ENCODE results near the gene ADA. TPM values are rescaled to one million over a fixed set of nuclear protein-coding genes. Genes with fewer than 3 reads are reported as not detected.

Gene ADA
- total RNA-seq, 1 experiment from 2014 or later: 102 TPM

DNA sequence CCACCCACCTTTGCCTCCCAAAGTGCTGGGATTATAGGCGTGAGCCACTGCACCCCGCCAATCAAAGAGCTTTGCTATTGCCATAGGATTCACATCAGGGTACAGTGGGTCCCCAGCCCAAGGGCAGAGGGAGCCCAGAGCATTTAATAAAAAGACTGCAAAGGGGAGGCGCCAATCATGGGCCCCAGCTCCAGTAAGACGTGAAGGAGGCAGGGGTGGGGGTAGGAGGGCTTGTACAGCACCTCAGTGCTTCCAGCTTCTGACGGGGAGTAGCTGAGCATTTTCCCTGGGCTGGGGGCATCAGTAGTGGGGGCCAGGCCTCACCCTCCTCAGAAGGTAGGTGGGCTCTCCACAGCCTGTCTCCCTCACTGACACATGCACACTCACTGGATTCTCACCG lies 1.5 kb downstream of the ADA start:
- in situ Hi-C loops (cut with HindIII; ENCODE audit: low pct_unique_long_range_greater_than_20kb, low sequenced_read_pairs): no loop called here
- DNase-seq (ENCODE audit: low read depth): no peak

DNA sequence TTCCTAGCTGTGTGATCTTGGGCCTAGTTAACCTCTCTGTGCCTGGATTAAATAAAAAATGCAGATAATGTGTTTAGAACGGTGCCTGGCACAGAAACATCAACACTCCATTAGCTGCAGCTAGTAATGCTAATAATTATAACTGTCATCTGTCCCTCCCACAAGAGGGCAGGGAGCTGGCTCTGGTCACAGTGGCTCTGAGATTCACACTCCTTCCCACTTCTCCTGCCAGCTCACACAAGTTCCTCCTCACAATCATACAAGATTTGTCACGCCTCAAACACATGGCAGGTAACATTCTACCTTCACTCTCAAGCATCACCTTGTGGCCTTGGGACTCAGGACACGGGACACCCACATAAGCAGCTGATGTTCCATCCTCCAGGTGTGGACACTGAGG lies 2.4 kb downstream of the ADA start:
- in situ Hi-C loops (cut with HindIII; ENCODE audit: low pct_unique_long_range_greater_than_20kb, low sequenced_read_pairs): no loop called here
- no peak for DNase-seq (ENCODE audit: low read depth)

DNA sequence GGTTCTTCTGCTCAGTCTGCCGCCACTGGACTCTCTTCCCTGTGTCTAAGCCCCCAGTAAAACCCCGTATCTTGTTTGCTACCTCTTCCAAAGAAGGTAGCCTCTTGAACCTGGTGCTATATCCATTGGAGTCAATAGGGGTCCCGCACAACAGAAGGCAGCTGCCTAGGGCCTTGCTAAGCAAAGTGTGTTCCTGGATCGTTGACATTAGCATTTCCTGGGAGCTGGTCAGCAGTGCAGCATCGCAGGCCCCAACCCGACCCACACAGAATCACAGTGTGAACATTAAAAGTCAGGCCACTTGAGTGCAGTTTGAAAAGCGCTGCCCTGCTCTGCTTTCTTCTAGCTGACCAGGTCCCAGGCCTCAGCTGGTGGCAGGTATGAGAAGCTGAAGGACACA lies 2.9 kb downstream of the ADA start:
- no peak for DNase-seq (ENCODE audit: low read depth)
- in situ Hi-C loops (cut with HindIII; ENCODE audit: low pct_unique_long_range_greater_than_20kb, low sequenced_read_pairs): no loop called here

DNA sequence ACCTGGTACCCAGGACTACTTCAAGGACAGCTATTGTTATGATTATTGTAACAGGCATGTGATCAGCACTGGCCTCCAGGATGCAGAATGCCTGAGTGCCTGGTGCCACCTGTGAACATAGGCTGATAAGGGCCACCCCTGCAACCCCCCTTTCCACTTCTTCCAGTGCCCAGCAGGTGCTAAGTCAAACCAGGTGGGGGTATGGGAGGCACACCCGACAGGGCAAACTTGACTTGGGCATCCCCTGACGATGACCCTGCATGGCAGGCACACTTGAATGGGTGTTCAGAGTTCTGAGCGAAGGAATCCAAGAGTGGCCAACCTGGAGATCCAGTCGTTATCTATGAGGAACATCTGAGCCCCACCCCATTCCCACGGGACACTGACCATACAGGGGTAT lies 3.4 kb downstream of the ADA start:
- no peak for DNase-seq (ENCODE audit: low read depth)
- in situ Hi-C loops (cut with HindIII; ENCODE audit: low pct_unique_long_range_greater_than_20kb, low sequenced_read_pairs): no loop called here

DNA sequence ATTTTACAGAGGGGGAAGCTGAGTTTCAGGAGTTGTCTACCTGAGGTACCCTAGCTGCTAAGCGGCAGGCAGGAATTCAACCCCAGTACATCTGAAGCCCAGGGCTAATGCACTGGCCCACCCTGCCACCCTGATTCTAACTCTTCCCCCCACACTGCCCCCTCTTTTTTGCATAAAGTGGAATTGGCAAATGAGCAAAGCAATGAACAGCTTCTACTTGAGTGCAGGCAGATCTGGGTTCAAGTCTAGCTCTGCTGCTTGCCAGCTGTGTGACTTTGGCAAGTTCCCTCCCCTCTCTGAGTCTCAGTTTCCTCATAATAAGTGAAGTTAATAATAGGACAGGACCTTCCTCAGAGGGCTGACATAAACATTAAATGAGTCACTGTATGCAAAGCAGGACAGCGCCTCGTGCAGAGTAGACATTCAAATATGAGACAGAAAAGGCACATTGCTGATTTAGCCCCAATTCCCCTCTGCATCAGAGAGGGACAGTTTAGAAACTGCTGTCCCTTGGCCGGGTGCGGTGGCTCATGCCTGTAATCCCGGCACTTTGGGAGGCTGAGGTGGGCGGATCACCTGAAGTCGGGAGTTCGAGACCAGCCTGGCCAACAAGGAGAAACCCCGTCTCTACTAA lies 4.7 kb downstream of the ADA start:
- in situ Hi-C loops (cut with HindIII; ENCODE audit: low pct_unique_long_range_greater_than_20kb, low sequenced_read_pairs): no loop called here
- DNase-seq (ENCODE audit: low read depth): peak; percentile 47

DNA sequence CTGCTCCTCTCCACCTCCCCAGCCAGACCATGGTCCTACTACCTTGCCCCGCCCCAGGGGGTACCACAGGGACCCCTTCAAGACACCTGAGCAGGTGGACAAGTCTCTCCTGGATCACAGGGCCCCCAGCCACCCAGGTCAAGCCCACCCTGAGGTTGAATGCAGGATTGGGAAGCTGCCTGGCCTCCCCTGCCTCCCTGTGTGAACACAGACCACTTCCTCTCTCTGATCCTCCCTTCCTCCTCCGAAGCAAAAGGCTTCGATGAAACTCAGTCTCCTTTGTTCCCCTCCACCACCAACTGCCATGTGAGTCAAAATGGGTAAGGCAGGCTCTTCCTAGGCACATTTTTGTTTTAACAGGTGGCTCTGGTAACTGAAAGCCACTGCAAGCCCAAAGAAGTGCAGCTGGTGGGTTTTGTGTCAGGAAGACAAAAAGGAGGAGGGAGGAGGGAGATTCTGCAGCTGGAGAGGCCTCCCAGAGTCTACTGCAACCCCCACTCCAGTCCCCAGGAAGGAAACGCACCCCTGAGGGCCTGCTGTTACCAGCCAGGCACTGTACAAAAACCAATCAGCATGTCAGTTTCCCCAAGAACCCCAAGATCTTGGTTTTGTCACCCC lies 5.4 kb downstream of the ADA start:
- in situ Hi-C loops (cut with HindIII; ENCODE audit: low pct_unique_long_range_greater_than_20kb, low sequenced_read_pairs): no loop called here

DNA sequence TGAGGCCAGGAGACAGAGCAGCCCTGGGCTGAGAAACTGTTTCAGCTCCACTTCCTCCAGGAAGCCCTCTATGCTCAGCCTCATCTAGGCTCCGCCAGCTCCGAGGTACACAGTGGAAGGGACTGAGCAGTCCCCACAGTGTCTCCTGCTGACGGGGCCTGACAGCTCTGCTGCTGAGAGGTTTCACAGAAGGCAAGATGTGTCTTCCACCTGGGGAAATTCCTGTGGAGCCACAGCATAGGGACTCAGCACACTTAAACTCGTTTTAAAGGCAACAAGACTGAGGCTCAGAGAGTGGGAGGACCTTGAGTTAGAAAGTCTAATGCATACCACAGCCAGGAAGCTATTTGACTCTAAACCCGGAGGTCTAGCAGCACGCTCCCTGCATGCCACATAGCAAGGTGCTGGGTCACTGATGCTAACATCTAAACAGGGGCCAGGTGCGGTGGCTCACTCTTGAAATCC lies 6.8 kb downstream of the ADA start:
- in situ Hi-C loops (cut with HindIII; ENCODE audit: low pct_unique_long_range_greater_than_20kb, low sequenced_read_pairs): no loop called here
- DNase-seq (ENCODE audit: low read depth): no peak

More for the DNA sequence above, 5.4 kb downstream of the ADA start:
- DNase-seq (ENCODE audit: low read depth): no peak

DNA sequence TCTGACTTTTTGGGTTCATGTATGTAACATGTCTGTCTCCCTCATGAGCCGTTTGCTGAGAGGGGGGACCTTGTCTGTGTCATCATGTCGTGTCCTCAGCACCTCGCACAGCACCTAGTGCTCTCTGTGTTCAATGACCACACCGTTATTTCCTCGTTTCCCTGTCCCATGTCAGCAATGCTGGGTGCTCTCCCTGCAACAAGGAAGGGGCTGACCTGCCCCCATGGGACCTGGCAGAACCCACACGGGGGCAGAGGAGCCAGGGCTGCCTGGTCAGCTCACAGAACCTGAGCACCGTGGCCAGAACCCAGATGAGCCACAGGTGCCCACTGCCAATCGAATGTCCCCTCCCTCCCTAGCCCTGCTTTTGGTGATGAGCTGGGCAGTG lies 7.3 kb downstream of the ADA start:
- DNase-seq (ENCODE audit: low read depth): no peak
- in situ Hi-C loops (cut with HindIII; ENCODE audit: low pct_unique_long_range_greater_than_20kb, low sequenced_read_pairs): no loop called here

DNA sequence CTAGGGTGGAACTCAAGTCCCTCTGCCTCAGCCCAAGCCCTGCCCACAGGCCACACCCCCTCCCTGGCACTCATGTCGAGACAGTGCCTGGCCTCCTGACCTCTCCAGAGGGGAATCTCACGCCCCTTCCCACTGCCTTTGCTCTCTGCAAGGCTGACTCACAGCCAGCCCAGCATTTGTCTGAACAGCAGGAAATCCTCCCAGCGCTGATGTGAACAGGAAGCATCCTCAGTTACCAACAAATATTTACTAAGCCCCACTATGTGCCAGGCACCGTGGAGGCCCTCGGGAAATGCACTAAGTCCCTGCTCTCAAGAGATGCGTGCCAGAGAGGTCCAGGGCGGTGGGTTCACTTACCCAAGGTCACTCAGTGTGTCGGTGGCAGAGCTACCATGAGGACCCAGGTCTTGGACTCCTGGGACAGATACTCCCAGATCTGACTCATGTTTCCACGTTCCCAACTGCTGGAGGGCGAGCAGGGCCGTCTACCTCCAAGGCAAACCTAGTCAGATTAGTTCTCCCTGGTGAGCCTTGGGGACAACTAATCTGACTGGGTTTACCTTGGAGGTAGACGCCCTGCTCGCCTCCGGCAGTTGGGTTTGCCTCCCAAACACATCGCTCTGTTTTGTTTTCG lies 7.8 kb downstream of the ADA start:
- DNase-seq (ENCODE audit: low read depth): peak; percentile 82
- in situ Hi-C loops (cut with HindIII; ENCODE audit: low pct_unique_long_range_greater_than_20kb, low sequenced_read_pairs): no loop called here

DNA sequence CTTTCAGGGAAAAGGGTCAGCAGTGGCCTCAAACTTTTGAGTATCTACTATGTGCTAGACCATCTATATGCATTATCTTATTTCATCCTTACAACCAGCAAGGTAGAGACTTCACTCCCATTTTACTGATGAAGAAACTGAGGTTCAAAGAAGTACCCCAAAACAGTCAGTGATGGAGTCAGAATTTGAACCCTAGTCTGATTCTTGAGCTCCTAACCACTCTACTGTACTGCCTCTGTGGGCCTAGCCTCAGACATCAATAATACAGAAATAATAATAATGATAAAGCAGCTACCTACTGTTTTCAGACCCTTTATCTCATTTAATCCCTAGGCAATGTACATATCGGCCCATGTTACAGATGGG lies 8.4 kb downstream of the ADA start:
- DNase-seq (ENCODE audit: low read depth): no peak
- in situ Hi-C loops (cut with HindIII; ENCODE audit: low pct_unique_long_range_greater_than_20kb, low sequenced_read_pairs): no loop called here

DNA sequence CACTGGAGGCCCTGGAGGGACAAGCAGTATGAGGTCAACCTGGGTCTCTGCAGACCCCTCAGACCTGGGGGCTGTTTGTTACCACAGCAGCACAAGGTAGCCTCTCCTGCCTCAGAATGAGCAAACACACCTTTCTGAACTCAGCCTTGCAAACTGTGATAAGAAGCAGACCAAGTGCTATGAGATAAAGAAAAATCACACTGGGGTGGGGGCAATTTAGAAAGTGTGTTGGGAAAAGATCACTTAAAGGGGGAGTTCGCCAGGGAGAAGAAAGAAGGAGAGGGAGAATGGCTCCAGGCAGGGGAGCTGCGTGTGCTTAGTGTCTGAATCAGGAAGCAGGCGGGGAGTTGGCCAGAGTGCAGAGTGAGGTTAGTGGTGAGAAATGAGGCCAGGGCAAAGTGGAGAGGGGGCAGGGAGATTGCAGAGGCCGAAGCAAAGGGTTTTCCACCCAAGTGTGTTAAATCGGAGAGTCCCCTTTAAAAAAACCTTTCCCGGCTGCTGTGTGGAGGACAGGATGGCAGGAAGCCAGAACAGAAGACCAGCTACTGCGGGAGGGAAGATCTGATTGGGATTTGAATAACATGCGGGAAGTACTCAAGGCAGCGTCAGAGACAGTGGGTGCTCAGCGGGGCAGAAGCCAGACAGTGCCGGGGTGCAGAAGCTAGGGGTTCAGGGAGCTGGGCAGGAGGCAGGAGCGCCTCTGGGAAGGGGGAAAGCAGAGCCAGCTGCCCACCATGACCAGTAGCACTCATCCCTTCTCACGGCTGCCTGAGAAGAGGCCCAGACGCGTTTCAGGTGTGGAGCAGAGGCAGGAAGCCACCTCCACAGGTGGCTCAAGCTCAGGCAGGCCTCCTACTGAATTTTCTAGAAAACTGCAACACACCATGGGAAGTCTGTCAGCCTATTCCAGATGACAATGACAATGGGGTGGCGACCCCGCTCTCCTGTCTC lies 9.0 kb downstream of the ADA start:
- peak; percentile 96 for DNase-seq (ENCODE audit: low read depth)
- in situ Hi-C loops (cut with HindIII; ENCODE audit: low pct_unique_long_range_greater_than_20kb, low sequenced_read_pairs): no loop called here

DNA sequence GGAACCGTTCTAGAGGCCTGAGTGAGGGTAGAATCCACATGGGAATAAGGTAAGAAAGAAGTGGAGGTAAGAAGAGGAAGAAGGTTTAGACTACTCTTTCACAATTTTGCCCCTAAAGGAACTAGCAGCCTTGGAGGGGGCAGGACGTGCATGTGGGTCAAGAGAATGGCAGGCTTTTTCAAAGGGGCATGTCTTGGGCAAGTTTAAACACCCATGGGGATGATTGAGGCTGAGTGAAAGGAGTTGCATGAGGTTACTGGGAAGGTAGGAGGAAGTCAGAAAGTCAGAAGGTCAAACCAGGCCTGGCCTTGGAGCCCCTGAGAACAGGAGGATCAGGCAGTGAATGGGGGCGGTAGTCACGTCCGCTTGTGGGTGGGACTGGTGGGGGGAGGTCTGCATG lies 10.2 kb downstream of the ADA start:
- in situ Hi-C loops (cut with HindIII; ENCODE audit: low pct_unique_long_range_greater_than_20kb, low sequenced_read_pairs): no loop called here
- DNase-seq (ENCODE audit: low read depth): no peak

DNA sequence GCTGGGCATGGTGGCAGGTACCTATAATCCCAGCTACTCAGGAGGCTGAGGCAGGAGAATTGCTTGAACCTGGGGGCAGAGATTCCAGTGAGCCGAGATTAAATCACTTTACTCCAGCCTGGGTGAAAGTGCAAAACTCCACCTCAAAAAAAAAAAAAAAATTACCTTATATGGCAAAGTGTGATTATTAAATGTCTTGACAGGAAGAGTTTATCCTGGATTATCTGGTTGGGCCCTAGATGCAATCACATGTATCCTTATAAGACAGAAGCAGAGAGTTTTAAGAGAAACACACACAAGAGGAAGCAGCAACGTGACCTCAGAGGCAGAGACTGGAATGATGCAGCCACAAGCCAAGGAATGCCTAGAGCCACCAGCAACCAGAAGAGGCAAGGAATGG lies 11.0 kb downstream of the ADA start:
- in situ Hi-C loops (cut with HindIII; ENCODE audit: low pct_unique_long_range_greater_than_20kb, low sequenced_read_pairs): no loop called here
- no peak for DNase-seq (ENCODE audit: low read depth)

DNA sequence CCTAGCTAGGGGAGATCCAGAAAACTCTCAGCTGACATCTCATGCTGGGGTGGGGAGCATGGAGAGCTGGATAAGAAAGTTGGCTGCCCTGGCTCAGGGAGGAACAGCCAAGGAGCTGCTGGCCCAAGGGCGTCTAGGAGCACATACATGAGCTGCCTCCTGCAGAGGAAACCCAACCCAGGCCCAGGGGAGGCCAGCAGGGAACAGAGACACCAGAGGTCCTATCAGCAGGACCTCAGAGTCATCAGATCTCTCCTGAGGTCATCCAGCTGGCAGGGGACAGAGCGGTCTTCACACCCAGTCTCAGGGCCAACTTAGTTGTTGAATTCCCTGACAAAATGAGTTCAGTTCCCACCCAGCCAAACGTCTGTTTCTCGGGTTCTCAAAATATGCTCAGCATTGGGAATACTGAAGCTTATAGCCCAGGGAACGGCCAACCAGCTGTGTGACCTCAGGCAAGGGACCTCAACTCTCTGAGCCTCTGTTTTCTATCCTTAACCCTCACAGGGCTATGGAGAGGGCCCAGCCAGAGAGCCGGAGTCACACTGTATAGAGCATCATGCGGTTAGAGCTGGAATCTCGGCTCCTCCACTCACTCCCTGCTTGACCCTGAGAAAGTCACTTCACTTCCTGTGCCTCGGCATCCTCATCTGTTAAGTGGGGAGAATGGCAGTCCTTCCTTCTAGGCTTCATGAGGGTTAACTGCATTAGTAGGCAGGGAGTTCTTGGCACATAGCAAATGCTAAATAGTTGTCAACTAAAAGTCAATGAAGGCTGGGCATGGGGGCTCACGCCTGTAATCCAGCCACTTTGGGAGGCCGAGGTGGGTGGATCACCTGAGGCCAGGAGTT lies 13.8 kb downstream of the ADA start:
- in situ Hi-C loops (cut with HindIII; ENCODE audit: low pct_unique_long_range_greater_than_20kb, low sequenced_read_pairs): no loop called here
- no peak for DNase-seq (ENCODE audit: low read depth)

DNA sequence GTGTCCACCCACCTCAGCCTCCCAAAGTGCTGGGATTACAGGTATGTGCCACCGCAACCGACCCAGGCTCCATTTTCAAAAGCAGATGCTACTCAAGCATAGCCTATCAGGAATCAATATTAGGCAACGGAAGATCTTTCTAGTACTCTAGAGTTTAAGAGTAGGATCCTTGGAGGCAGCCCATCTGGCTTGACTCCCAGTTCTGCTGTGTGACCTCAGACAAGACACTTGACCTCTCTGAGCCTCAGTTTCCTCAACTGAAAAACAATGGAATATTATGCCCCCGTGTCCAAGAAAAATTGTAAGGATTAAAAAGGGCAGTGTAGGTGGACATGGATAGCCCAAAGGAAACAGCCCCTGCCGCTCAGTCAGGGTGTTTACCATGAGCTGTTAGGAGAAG lies 14.5 kb downstream of the ADA start:
- DNase-seq (ENCODE audit: low read depth): no peak
- in situ Hi-C loops (cut with HindIII; ENCODE audit: low pct_unique_long_range_greater_than_20kb, low sequenced_read_pairs): no loop called here

DNA sequence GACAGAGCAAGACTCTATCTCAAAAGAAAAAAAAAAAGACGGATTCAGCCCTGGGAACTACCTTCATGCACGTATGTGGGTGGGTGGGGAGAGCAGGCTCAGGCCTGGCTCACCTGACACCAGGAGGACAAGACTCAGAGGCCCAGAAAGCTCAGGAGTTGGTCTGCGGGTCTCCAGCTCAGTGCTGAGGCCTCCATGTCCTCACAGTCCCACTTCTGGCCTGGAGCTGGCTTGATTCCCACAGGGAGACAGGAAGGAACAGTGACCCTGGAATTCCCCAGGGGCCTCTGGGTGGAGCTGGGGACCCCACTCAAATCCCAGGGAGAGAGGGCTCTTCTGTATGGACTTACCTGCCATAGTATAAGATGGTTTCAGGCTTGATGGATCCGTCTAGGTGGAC lies 15.6 kb downstream of the ADA start:
- in situ Hi-C loops (cut with HindIII; ENCODE audit: low pct_unique_long_range_greater_than_20kb, low sequenced_read_pairs): no loop called here

DNA sequence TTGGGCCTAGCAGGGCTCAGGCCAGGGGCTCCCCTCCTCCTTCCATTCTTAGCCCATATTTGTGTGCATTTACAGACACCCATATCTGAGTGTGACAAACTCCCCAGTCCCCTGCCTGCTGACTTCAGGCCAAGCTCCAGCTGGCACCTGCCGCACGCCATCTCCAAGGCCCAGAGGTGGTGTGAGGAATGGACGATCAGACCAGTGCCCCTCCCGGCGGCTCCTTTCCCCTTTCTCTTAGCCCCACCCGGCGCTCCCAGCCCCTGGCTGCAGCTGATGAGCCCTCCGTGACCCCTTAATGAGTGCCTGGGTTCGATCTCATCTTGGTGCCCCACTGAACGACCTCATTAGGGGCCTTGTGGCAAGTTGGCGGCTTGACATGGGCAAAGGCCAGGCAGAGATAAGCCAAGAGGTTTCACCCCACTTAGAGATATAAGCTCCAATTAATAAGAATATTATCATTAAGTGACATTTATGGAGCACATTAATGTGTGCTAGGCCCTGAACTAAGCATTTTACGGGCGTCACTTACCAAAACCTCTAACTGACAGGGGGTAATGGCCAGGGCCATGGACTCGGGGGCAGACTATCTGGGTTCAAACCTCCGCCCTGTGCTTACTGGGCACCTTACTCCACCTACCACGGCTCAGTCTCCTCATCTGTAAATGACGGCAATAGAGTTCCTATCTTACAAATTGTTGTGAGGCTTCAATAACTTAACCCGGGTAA lies 17.5 kb downstream of the ADA start:
- DNase-seq (ENCODE audit: low read depth): no peak
- in situ Hi-C loops (cut with HindIII; ENCODE audit: low pct_unique_long_range_greater_than_20kb, low sequenced_read_pairs): no loop called here

More for the DNA sequence above, 15.6 kb downstream of the ADA start:
- DNase-seq (ENCODE audit: low read depth): no peak
